ENCODE measurements around the gene XCR1.
"Not testable (repeated sequence)": the region's sequence is repeated elsewhere in the genome, so short reads cannot be mapped to it uniquely, and the experiment has no call there.

Gene XCR1

GRCh38 chr3:46027021-46027705 is at the start of gene XCR1:
Gene XCR1 (minus strand): TSS chr3:46027483. CDS start chr3:46021947, 5,536 bp downstream.
- DNase-seq: no peak

- DNase-seq: no peak
These were observed 49.3 kb upstream of the XCR1 start for GRCh38 chr3:46076606-46077005.

GRCh38 chr3:46075816-46076215 is 48.5 kb upstream of the XCR1 start:
- no peak for DNase-seq

- no peak for DNase-seq
These were observed 44.1 kb upstream of the XCR1 start for GRCh38 chr3:46071222-46071858.

GRCh38 chr3:46070595-46071093 is 43.4 kb upstream of the XCR1 start:
- DNase-seq: no peak

- DNase-seq: no peak
These were observed 41.2 kb upstream of the XCR1 start for GRCh38 chr3:46068501-46068900.

GRCh38 chr3:46067401-46067800 is 40.1 kb upstream of the XCR1 start:
- DNase-seq: no peak

GRCh38 chr3:46065750-46066256 is 38.5 kb upstream of the XCR1 start:
- DNase-seq: no peak

GRCh38 chr3:46065294-46065705 is 38.0 kb upstream of the XCR1 start:
- peak; percentile 86 for DNase-seq

GRCh38 chr3:46062679-46063078 is 35.4 kb upstream of the XCR1 start:
- no peak for DNase-seq

- no peak for DNase-seq
These were observed 34.6 kb upstream of the XCR1 start for GRCh38 chr3:46061887-46062286.

- DNase-seq: no peak
These were observed 33.9 kb upstream of the XCR1 start for GRCh38 chr3:46061108-46061720.

- no peak for DNase-seq
These were observed 33.3 kb upstream of the XCR1 start for GRCh38 chr3:46060551-46060950.

- no peak for DNase-seq
These were observed 32.1 kb upstream of the XCR1 start for GRCh38 chr3:46059432-46059831.

- DNase-seq: no peak
These were observed 31.7 kb upstream of the XCR1 start for GRCh38 chr3:46058981-46059380.

- no peak for DNase-seq
These were observed 30.4 kb upstream of the XCR1 start for GRCh38 chr3:46057716-46058115.

GRCh38 chr3:46056686-46057085 is 29.4 kb upstream of the XCR1 start:
- DNase-seq: no peak

GRCh38 chr3:46053761-46054515 is 26.7 kb upstream of the XCR1 start:
- DNase-seq: not testable (repeated sequence)

- not testable (repeated sequence) for DNase-seq
These were observed 26.0 kb upstream of the XCR1 start for GRCh38 chr3:46053265-46053664.

GRCh38 chr3:46052531-46052930 is 25.2 kb upstream of the XCR1 start:
- DNase-seq: no peak

GRCh38 chr3:46049093-46049492 is 21.8 kb upstream of the XCR1 start:
- DNase-seq: no peak

GRCh38 chr3:46046231-46046630 is 18.9 kb upstream of the XCR1 start:
- DNase-seq: peak; percentile 64

- DNase-seq: no peak
These were observed 11.6 kb upstream of the XCR1 start for GRCh38 chr3:46038916-46039315.

Measured in activated CD8-positive, alpha-beta memory T cell treated with anti-CD3 and anti-CD28 coated beads for 24 hours (primary cell).